Measurements from ENCODE around the gene SLITRK6. TPM values are rescaled to one million over a fixed set of nuclear protein-coding genes. Genes with fewer than 3 reads are reported as not detected.

SLITRK6 gene
- total and polyA plus RNA-seq, 2 of the 8 experiments (the other 6 are each of a cell fraction or from before 2014, with no cell fraction given) = 0.11 to 0.17 TPM

- no peak overlapping the region for H3K9ac ChIP-seq (replicated peaks in 1 of 4; ENCODE audit: extremely low read depth in 1 of 4, low read depth in 3 of 4, low read length in 3 of 4)
- H3K27me3 ChIP-seq (replicated peaks in 1 of 4; ENCODE audit: control insufficient read depth in 3 of 4, extremely low read depth in 1 of 4, insufficient read depth in 3 of 4, low read length in 3 of 4) = no peaks in the 10 kb centered on the region
- no peak overlapping the region for H4K91ac ChIP-seq (replicated peaks; ENCODE audit: insufficient read length, low read length)
- FAIRE-seq = no peak
- peaks cover 0 to 7% (median 0%) of the 10 kb centered on the region in 4 experiments; a peak in 1 of 7 replicates for H3K4me1 ChIP-seq (replicated peaks in 1 of 4; ENCODE audit: control insufficient read depth in 3 of 4, insufficient read depth in 4 of 4, low read length in 3 of 4)
- no peaks in the 10 kb centered on the region for H3K36me3 ChIP-seq (ENCODE audit: control insufficient read depth in 2 of 4, insufficient read depth in 4 of 4, low read length in 3 of 4)
- H2BK20ac ChIP-seq (ENCODE audit: low read length) = no peak overlapping the region
- TF ChIP-seq CEBPB (IDR thresholded peaks at IDR 0.05; ENCODE audit: low read depth, low read length) (no peak), YY1 (IDR thresholded peaks at IDR 0.05; ENCODE audit: low read depth, low read length) (no peak), BCL11A (IDR thresholded peaks at IDR 0.05; ENCODE audit: low read depth in 2 of 2, low read length in 2 of 2) (no peak), FOSL1 (IDR thresholded peaks at IDR 0.05; ENCODE audit: insufficient read depth, low read depth, low read length) (no peak), PHF8 (conservative IDR thresholded peaks at IDR 0.05; ENCODE audit: low read depth, low read length) (no peak), RBBP5 (IDR thresholded peaks at IDR 0.05; ENCODE audit: borderline replicate concordance, low read depth, low read length) (no peak), SIN3A (conservative IDR thresholded peaks at IDR 0.05 in 1 of 2, IDR thresholded peaks at IDR 0.05 in 1 of 2; ENCODE audit: low read depth in 1 of 2, low read length in 2 of 2) (no peak), KDM5A (IDR thresholded peaks at IDR 0.05; ENCODE audit: low read length) (no peak), MAFK (IDR thresholded peaks at IDR 0.05; ENCODE audit: low read depth, low read length) (no peak), NRF1 (IDR thresholded peaks at IDR 0.05; ENCODE audit: low read depth, low read length) (no peak), JUND (IDR thresholded peaks at IDR 0.05; ENCODE audit: low read length) (no peak), GTF2F1 (IDR thresholded peaks at IDR 0.05; ENCODE audit: borderline replicate concordance, low read depth, low read length) (no peak), TAF1 (IDR thresholded peaks at IDR 0.05; ENCODE audit: low read depth, low read length) (no peak)
- TF ChIP-seq, protein P1, sequence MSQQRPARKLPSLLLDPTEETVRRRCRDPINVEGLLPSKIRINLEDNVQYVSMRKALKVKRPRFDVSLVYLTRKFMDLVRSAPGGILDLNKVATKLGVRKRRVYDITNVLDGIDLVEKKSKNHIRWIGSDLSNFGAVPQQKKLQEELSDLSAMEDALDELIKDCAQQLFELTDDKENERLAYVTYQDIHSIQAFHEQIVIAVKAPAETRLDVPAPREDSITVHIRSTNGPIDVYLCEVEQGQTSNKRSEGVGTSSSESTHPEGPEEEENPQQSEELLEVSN (IDR thresholded peaks at IDR 0.05) = no peak
- 88% methylated on average over 4 of the region's 4 CpGs; no CpG with 5 or more reads in 1 of the 2 experiments for WGBS, 2 experiments (ENCODE audit: extremely low coverage in 1 of 2, insufficient coverage in 1 of 2, insufficient read length in 1 of 2, insufficient replicate concordance in 2 of 2, low coverage in 1 of 2, low lambda C conversion rate in 2 of 2, missing lambda C conversion rate in 1 of 2)
- H4K5ac ChIP-seq (ENCODE audit: insufficient read length, low read depth, low read length) = no peak overlapping the region
- no peaks in the 10 kb centered on the region for H3K79me1 ChIP-seq (ENCODE audit: low read depth, low read length)
- ChIA-PET CTCF (ENCODE audit: partially characterized antibody) (no interaction called here), POLR2A (ENCODE audit: partially characterized antibody) (no interaction called here)
- no peak overlapping the region for H2AK5ac ChIP-seq (ENCODE audit: low read depth, low read length)
- no peak overlapping the region for H4K8ac ChIP-seq (ENCODE audit: extremely low read depth, insufficient read depth, low read length)
- no peak overlapping the region for H3K27ac ChIP-seq (ENCODE audit: low read depth, low read length)
- H4K20me1 ChIP-seq (replicated peaks in 1 of 2; ENCODE audit: control insufficient read depth in 1 of 2, insufficient read depth in 2 of 2, low read length in 2 of 2) = no peaks in the 10 kb centered on the region
- H2AFZ ChIP-seq (ENCODE audit: low read length) = no peak overlapping the region
- no peak overlapping the region for H3K23ac ChIP-seq (ENCODE audit: insufficient read length)
- no peak overlapping the region for H2BK5ac ChIP-seq (ENCODE audit: low read depth, low read length)
- no peak overlapping the region for H3K18ac ChIP-seq (ENCODE audit: extremely low read depth, low read length)
- H3K56ac ChIP-seq (replicated peaks; ENCODE audit: insufficient read length, low read depth, low read length) = no peak overlapping the region
- H2BK12ac ChIP-seq (ENCODE audit: low read depth, low read length) = no peak overlapping the region
- no peak overlapping the region for H3K4ac ChIP-seq (replicated peaks; ENCODE audit: insufficient read length, low read depth, low read length)
- H3K4me3 ChIP-seq (ENCODE audit: extremely low read depth in 1 of 4, insufficient read depth in 2 of 4, low read depth in 3 of 4, low read length in 4 of 4) = no peak overlapping the region
- H3K23me2 ChIP-seq (ENCODE audit: low read depth, low read length) = no peaks in the 10 kb centered on the region
- no peaks in the 10 kb centered on the region for H3K9me3 ChIP-seq (ENCODE audit: insufficient read depth in 2 of 2, low read depth in 1 of 2, low read length in 1 of 2)
- H3K79me2 ChIP-seq (ENCODE audit: control insufficient read depth in 1 of 2, insufficient read depth in 2 of 2, low read length in 2 of 2) = no peaks in the 10 kb centered on the region
- H3K14ac ChIP-seq (ENCODE audit: insufficient read length) = no peak overlapping the region
- no peak for DNase-seq (ENCODE audit: low read depth in 1 of 2, low spot score in 2 of 2)
- no peak overlapping the region for H2BK120ac ChIP-seq (replicated peaks; ENCODE audit: low read depth, low read length)
- H3K4me2 ChIP-seq (ENCODE audit: insufficient read depth in 1 of 2, low read depth in 2 of 2, low read length in 2 of 2) = no peak overlapping the region
- H2BK15ac ChIP-seq (ENCODE audit: low read length) = no peak overlapping the region
Observed at GRCh38 chr13:85797311-85797710, 1.9 kb downstream of the SLITRK6 start.

Data from H1 (cell line).